Measurements from ENCODE around the gene BIRC2.
"Not testable (repeated sequence)": the region's sequence is repeated elsewhere in the genome, so short reads cannot be mapped to it uniquely, and the experiment has no call there.

Gene BIRC2

GRCh38 chr11:102341844-102342318 is 5.1 kb upstream of the BIRC2 start:
- no peak for TF ChIP-seq ZNF274 (IDR thresholded peaks at IDR 0.05; ENCODE audit: low read depth, low read length)
- no peak overlapping the region for H3K4me3 ChIP-seq (ENCODE audit: low read length)

GRCh38 chr11:102343809-102344208 is 3.2 kb upstream of the BIRC2 start:
- no peak overlapping the region for H3K4me3 ChIP-seq (ENCODE audit: low read length)
- no peak for TF ChIP-seq ZNF274 (IDR thresholded peaks at IDR 0.05; ENCODE audit: low read depth, low read length)

GRCh38 chr11:102345904-102346303 is 1.1 kb upstream of the BIRC2 start:
- no peak for TF ChIP-seq ZNF274 (IDR thresholded peaks at IDR 0.05; ENCODE audit: low read depth, low read length)
- peak overlapping the region; percentile 84 for H3K4me3 ChIP-seq (ENCODE audit: low read length)

DNA sequence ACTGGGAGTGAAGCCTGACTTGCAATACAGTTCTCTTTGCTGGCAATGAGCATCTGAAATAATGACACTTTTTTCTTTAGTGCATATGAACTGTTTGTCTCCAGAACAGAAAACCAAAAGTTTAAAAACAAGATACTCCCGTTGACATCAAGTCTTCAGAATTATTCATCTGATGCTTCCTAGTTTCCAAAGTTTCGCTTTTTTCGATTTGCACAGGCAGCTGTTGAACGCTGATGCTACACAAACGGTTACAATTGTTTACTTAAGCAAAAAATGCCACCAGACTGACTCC is 612 bp upstream of the BIRC2 start:
- peak overlapping the region; percentile 84 for H3K4me3 ChIP-seq (ENCODE audit: low read length)
- TF ChIP-seq ZNF274 (IDR thresholded peaks at IDR 0.05; ENCODE audit: low read depth, low read length) = no peak

DNA sequence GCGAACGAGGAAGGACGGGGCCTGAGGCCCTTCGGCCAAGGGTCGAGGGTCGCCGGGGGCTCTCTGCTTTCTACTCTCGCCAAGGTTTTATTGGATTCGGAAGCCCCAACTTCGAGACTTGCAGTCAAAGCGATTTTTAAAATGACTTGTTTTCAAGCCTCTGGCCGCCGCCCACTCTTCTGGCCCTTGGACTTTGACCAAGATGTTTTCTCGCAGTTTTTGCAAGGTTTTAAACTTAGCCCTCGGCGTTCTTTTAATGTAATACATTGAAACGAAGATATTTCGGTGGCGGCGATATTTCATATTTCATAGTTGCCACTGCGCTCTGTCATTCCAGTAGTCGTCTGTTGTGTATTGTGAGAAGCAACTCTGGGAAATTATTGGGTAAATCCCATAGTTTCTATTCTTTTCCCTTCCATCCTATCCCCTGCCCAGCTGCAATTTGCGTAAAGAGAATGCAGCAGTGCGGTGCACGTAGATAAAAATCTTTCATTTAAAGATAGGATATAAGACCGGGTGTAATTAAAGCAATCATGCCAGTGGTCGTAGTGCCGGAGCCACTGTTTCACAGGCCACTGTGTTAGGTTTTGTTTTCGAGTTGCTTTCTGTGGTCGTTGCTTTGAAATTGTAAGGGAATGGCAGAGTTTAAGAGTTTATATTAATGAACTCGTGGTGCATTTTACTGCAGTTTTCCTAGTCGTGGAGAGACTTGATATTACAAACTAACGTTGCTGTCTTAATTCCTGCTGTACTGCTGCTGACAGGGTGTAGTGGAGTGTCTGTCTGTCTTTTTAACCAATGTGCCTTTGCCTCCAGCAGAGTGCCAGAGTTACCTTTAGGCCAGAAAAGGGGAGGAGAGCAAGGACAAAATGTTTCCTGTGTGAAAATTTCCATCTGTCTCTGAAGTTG is 702 bp downstream of the BIRC2 start:
- no peak for TF ChIP-seq ZNF274 (IDR thresholded peaks at IDR 0.05; ENCODE audit: low read depth, low read length)
- H3K4me3 ChIP-seq (ENCODE audit: low read length) = peak overlapping the region; percentile 84

DNA sequence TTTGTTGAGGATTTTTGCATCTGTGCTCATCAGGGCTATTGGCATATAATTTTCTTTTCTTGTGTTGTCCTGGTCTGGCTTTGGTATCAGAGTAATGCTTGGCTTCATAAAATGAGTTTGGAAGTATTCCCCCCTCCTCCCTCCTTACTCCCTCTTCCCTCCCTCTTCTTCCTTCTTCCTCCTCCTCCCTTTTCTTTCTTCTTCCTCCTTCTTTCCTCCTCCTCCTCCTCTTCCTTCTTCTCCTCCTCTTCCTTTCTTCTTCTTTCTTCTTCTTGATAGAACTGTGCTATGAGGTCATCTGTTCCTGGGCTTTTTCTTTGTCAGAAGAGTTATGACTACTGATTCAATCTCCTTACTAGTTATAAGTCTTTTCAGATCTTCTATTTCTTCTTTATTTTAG is 10.1 kb downstream of the BIRC2 start:
- TF ChIP-seq ZNF274 (IDR thresholded peaks at IDR 0.05; ENCODE audit: low read depth, low read length) = no peak
- no peak overlapping the region for H3K4me3 ChIP-seq (ENCODE audit: low read length)

GRCh38 chr11:102359372-102359771 is 12.4 kb downstream of the BIRC2 start:
- no peak for TF ChIP-seq ZNF274 (IDR thresholded peaks at IDR 0.05; ENCODE audit: low read depth, low read length)

DNA sequence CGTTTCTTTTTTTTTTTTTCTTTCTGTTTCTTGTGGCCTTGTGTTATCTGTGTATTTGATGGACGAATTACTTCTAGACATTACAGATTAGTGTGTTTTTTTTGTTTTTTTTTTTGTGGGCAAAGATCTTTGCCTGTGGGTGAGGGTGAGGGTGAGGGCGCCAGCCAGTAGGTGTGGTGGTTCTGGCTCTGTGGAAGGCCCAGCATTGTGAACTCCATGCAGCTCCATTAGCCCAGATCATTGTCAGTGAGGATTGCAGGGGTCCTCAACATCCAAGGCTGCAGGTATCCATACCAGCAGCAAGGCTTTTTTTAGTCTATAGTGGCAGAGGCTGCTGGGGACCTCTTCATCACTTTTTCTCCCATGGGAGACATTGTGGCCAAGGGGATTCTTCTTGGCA is 13.7 kb downstream of the BIRC2 start:
- no peak overlapping the region for H3K4me3 ChIP-seq (ENCODE audit: low read length)
- no peak for TF ChIP-seq ZNF274 (IDR thresholded peaks at IDR 0.05; ENCODE audit: low read depth, low read length)

More at GRCh38 chr11:102359372-102359771, 12.4 kb downstream of the BIRC2 start:
- H3K4me3 ChIP-seq (ENCODE audit: low read length) = no peak overlapping the region

DNA sequence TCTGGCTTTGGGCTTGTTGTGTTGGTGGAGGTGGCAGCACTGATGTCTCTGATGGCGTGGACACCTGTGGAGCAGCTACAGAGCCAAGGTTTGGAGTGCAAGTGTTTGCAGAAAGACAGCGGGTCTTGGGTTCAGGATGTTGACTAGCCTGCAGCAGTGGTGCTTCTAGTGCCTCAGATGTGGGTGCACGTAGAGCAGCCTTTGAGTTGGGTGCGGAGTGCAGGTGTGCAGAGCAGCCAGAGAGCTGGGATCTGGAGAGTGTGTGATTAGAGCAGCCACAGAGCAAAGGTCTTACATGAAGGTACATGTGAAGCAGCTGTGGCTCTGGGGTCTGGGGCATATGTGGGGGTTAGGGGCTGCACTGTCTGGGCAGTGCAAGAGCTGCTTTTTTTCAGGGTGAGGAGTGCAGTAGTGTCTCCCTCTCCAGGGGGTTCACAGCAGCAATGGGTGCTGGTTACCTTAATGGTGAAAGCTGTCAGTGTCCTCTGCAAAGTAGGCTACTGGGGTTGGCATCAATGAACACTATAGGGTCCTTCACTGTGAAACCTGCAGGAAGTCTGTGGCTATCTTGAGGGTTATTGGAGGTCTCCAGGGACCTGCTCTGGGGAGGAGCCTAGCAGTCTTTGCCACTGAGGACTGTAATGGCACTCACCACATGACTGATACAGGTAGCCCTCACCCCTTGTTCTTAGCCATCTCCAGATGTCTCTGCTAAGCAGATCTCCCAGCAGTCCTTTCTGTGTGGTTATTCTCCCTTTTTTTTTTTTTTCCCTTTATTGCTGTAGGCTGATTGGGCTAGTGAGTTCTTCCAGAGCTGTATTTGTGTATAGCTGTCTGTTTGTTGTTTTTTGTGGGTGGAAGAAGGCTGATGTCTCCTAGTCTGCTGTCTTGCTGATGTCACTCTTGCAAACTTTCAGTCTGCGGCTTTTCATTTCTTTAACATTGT is 14.3 kb downstream of the BIRC2 start:
- no peak overlapping the region for H3K4me3 ChIP-seq (ENCODE audit: low read length)
- TF ChIP-seq ZNF274 (IDR thresholded peaks at IDR 0.05; ENCODE audit: low read depth, low read length) = no peak

- H3K4me3 ChIP-seq (ENCODE audit: low read length) = no peak overlapping the region
- TF ChIP-seq ZNF274 (IDR thresholded peaks at IDR 0.05; ENCODE audit: low read depth, low read length) = no peak
Observed at GRCh38 chr11:102364991-102365390, 18.0 kb downstream of the BIRC2 start.

- TF ChIP-seq ZNF274 (IDR thresholded peaks at IDR 0.05; ENCODE audit: low read depth, low read length) = no peak
- no peak overlapping the region for H3K4me3 ChIP-seq (ENCODE audit: low read length)
Observed at GRCh38 chr11:102367364-102367763, 20.4 kb downstream of the BIRC2 start.

DNA sequence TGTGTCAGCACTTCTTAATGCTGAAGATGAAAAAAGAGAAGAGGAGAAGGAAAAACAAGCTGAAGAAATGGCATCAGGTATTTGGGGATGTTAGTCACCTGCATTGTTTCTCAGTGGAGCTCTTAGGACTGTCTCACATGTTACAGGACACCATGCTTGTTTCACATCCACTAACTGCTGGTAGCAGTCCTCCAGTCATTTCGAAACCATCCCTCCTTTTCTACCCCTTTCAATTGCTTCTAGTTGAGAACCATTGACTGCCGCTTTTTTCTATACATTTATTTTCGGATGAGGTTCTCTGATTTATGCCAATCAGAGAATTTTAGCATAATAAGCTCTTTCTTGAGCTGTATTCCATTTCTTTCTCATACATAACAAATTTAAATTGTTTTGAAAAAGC is 21.5 kb downstream of the BIRC2 start:
- no peak for TF ChIP-seq ZNF274 (IDR thresholded peaks at IDR 0.05; ENCODE audit: low read depth, low read length)
- no peak overlapping the region for H3K4me3 ChIP-seq (ENCODE audit: low read length)

DNA sequence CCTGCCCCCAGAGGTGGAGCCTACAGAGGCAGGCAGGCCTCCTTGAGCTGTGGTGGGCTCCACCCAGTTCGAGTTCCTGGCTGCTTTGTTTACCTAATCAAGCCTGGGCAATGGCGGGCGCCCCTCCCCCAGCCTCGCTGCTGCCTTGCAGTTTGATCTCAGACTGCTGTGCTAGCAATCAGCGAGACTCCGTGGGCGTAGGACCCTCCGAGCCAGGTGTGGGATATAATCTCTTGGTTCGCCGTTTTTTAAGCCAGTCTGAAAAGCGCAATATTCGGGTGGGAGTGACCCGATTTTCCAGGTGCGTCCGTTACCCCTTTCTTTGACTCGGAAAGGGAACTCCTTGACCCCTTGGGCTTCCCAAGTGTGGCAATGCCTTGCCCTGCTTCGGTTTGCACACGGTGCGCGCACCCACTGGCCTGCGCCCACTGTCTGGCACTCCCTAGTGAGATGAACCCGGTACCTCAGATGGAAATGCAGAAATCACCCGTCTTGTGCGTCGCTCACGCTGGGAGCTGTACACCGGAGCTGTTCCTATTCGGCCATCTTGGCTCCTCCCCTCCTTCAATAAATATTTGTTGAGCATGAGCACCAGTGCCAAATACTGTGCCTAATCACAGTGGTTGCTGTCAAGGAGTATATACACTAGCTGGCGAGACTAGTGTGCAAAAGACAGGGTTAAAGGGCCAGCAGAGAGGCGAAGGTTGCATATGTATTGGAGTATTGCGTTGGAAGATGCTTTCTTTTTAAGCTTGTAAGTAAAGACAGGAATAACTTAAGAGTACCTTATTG is 27.8 kb downstream of the BIRC2 start:
- not testable (repeated sequence) for H3K4me3 ChIP-seq (ENCODE audit: low read length)
